ENCODE measurements around the gene AIFM2. TPM values are rescaled to one million over a fixed set of nuclear protein-coding genes. Genes with fewer than 3 reads are reported as not detected.

AIFM2 gene
- total and polyA plus RNA-seq, 2 donors (not counting 3 experiments of a cell fraction or from before 2014, with no cell fraction given) = 6.9 to 8.7 TPM

DNA sequence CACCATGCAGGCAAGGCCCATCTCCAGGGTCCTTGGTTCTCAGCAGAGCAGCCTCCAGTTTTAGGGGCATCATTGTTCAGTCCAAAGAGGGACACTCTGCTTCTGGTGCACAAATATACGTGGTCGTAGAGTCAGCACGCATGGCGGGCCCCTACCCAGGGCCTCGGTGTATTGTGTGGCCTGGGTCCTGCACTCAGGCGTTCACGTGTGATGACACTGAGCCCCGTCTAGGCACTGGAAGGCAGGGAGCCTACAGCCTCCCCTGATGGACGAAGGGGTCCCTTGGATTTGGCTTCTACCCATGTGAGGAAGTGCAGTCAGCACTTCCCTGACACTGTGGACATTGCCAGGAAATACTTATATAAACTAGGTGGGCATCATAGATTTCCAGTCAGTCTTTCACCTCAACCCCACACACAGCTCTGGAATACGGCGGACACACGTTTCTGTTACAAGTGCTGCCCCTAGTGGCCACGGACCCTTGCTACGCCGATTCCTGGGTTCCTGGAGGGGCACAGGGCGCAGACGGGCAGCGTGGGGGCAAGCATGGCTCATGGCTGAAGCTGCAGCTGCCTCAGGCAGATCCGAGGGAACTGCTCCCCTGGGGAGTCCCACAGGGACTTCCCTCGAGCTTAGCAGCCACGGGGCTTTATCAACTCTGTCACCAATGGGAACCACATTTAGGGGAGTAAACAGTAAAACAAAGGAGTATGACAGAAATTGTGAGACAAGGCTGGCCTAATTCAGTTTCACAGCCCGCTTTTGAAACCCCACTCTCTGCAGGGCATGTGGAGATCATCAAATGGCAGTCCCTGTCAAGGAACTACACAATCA, 25.4 kb downstream of the AIFM2 start:
- Histone ChIP-seq H3K27ac (ENCODE audit: insufficient read depth, low read depth, low read length) (no peak overlapping the region), H3K36me3 (ENCODE audit: control insufficient read depth in 2 of 2, extremely low read depth in 1 of 2, insufficient read depth in 2 of 2, low read length in 2 of 2) (no peaks in the 10 kb centered on the region), H2AFZ (ENCODE audit: low read depth, low read length) (no peak overlapping the region), H3K4me3 (replicated peaks in 1 of 3; ENCODE audit: insufficient read depth in 1 of 3, low read depth in 1 of 3, low read length in 3 of 3) (no peak overlapping the region), H3K9me3 (replicated peaks; ENCODE audit: control insufficient read depth, insufficient read depth, low read length) (no peaks in the 10 kb centered on the region), H3K27me3 (ENCODE audit: control insufficient read depth in 2 of 2, insufficient read depth in 2 of 2, low read length in 2 of 2) (peaks cover 0 to under 1% of the 10 kb centered on the region in 2 experiments), H3K4me1 (ENCODE audit: control insufficient read depth, extremely low read depth, insufficient read depth, low read length) (no peaks in the 10 kb centered on the region), H3K79me2 (ENCODE audit: control insufficient read depth, insufficient read depth, low read length) (no peaks in the 10 kb centered on the region), H4K20me1 (replicated peaks; ENCODE audit: control insufficient read depth, extremely low read depth, insufficient read depth, low read length) (no peaks in the 10 kb centered on the region), H3K9ac (replicated peaks; ENCODE audit: extremely low read depth, insufficient read depth, low read length) (no peak overlapping the region), H3K4me2 (ENCODE audit: insufficient read depth, low read length) (no peak overlapping the region), H3K9me1 (replicated peaks; ENCODE audit: control insufficient read depth, extremely low read depth, insufficient read depth, low read length) (no peaks in the 10 kb centered on the region)
- ChIA-PET POLR2A (no interaction called here), CTCF (interaction anchor here (1.0 to 2.4 kb wide), 4 partner anchors 9 to 14 kb away, joined by 3 to 25 read pairs (median 6); no protein-coding TSS in a partner anchor)
- intact Hi-C loops (cut with micrococcal nuclease) (no loop called here), dilution Hi-C loops (cut with MboI; ENCODE audit: extremely low pct_ligation_motif_present, low sequenced_read_pairs) (no loop called here)
- no peak for FAIRE-seq
- no peak for DNase-seq (ENCODE audit: low read depth, low spot score)
- TF ChIP-seq, protein P1, sequence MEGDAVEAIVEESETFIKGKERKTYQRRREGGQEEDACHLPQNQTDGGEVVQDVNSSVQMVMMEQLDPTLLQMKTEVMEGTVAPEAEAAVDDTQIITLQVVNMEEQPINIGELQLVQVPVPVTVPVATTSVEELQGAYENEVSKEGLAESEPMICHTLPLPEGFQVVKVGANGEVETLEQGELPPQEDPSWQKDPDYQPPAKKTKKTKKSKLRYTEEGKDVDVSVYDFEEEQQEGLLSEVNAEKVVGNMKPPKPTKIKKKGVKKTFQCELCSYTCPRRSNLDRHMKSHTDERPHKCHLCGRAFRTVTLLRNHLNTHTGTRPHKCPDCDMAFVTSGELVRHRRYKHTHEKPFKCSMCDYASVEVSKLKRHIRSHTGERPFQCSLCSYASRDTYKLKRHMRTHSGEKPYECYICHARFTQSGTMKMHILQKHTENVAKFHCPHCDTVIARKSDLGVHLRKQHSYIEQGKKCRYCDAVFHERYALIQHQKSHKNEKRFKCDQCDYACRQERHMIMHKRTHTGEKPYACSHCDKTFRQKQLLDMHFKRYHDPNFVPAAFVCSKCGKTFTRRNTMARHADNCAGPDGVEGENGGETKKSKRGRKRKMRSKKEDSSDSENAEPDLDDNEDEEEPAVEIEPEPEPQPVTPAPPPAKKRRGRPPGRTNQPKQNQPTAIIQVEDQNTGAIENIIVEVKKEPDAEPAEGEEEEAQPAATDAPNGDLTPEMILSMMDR (IDR thresholded peaks at IDR 0.05; ENCODE audit: extremely low read depth in 1 of 2, insufficient read depth in 1 of 2, low read depth in 1 of 2, low read length in 2 of 2) = peak; percentile 51 to 63
- no peak for TF ChIP-seq GATA2 (IDR thresholded peaks at IDR 0.05; ENCODE audit: insufficient read depth, insufficient read length, low read depth, low read length)
- no TSS peak for BruUV-seq (replicated peaks)

DNA sequence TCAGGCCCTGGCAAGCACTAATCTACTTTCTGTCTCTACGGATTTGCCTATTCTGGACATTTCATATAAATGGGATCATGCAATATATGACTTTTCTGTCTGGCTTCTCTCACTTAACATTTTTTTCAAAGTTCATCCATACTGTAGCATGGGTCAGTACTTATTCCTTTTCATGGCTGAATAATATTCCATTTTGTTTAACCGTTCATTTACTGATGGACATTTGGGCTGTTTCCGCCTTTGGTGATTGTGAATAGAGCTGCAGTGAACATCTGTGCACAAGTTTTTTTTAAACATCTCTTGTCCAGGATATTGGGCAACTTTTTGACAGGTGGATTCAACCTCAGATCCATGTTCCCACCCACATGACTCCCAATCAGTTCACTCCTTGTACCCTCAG, 31.0 kb downstream of the AIFM2 start:
- FAIRE-seq (no peak), DNase-seq (ENCODE audit: low read depth, low spot score) (no peak)
- POLR2A ChIA-PET = no interaction called here
- dilution Hi-C loops (cut with MboI; ENCODE audit: extremely low pct_ligation_motif_present, low sequenced_read_pairs) (no loop called here), intact Hi-C loops (cut with micrococcal nuclease) (no loop called here)
- BruUV-seq (replicated peaks) = no TSS peak
- Histone ChIP-seq H3K79me2 (ENCODE audit: control insufficient read depth, insufficient read depth, low read length) (no peaks in the 10 kb centered on the region), H3K36me3 (ENCODE audit: control insufficient read depth in 2 of 2, extremely low read depth in 1 of 2, insufficient read depth in 2 of 2, low read length in 2 of 2) (no peaks in the 10 kb centered on the region), H4K20me1 (replicated peaks; ENCODE audit: control insufficient read depth, extremely low read depth, insufficient read depth, low read length) (no peaks in the 10 kb centered on the region), H3K9me3 (replicated peaks; ENCODE audit: control insufficient read depth, insufficient read depth, low read length) (no peaks in the 10 kb centered on the region), H3K4me1 (ENCODE audit: control insufficient read depth, extremely low read depth, insufficient read depth, low read length) (no peaks in the 10 kb centered on the region), H2AFZ (ENCODE audit: low read depth, low read length) (no peak overlapping the region), H3K9me1 (replicated peaks; ENCODE audit: control insufficient read depth, extremely low read depth, insufficient read depth, low read length) (no peaks in the 10 kb centered on the region), H3K9ac (replicated peaks; ENCODE audit: extremely low read depth, insufficient read depth, low read length) (no peak overlapping the region), H3K4me3 (replicated peaks in 1 of 3; ENCODE audit: insufficient read depth in 1 of 3, low read depth in 1 of 3, low read length in 3 of 3) (no peak overlapping the region), H3K27ac (ENCODE audit: insufficient read depth, low read depth, low read length) (no peak overlapping the region), H3K4me2 (ENCODE audit: insufficient read depth, low read length) (no peak overlapping the region), H3K27me3 (ENCODE audit: control insufficient read depth in 2 of 2, insufficient read depth in 2 of 2, low read length in 2 of 2) (peaks cover 2 to 10% of the 10 kb centered on the region in 2 experiments)
- no peak for TF ChIP-seq EZH2 (IDR thresholded peaks at IDR 0.05; ENCODE audit: borderline replicate concordance, low read depth, low read length, severe bottlenecking)
- TF ChIP-seq JUN (IDR thresholded peaks at IDR 0.05; ENCODE audit: borderline replicate concordance, insufficient read depth, insufficient read length, low read depth) = no peak
- TF ChIP-seq MYC (IDR thresholded peaks at IDR 0.05; ENCODE audit: low read depth, low read length) = no peak
- TF ChIP-seq, protein P1 (IDR thresholded peaks at IDR 0.05; ENCODE audit: extremely low read depth in 1 of 2, insufficient read depth in 1 of 2, low read depth in 1 of 2, low read length in 2 of 2) = no peak
- no peak for TF ChIP-seq POLR2AphosphoS5 (IDR thresholded peaks at IDR 0.05; ENCODE audit: insufficient read depth, low read depth, low read length)
- TF ChIP-seq, protein P2, sequence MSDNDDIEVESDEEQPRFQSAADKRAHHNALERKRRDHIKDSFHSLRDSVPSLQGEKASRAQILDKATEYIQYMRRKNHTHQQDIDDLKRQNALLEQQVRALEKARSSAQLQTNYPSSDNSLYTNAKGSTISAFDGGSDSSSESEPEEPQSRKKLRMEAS (IDR thresholded peaks at IDR 0.05; ENCODE audit: insufficient read depth, insufficient read length) = no peak
- no peak for TF ChIP-seq FOS (IDR thresholded peaks at IDR 0.05; ENCODE audit: borderline replicate concordance, insufficient read depth, low read length)
- no peak for TF ChIP-seq POLR2A (IDR thresholded peaks at IDR 0.05; ENCODE audit: low read depth, low read length)
- TF ChIP-seq GATA2 (IDR thresholded peaks at IDR 0.05; ENCODE audit: insufficient read depth, insufficient read length, low read depth, low read length) = no peak
- CTCF ChIA-PET = interaction anchor here (3.9 kb wide), 1 partner anchor 15 kb away, joined by 19 read pairs; no protein-coding TSS in a partner anchor

Measured in endothelial cell of umbilical vein (primary cell).